RWPE1 (cell line): ENCODE data around the gene NTPCR.

Source experiments
- CTCF ChIA-PET: fragments of 350-600 bp; sonication (Branson Sonifier 250); formaldehyde crosslinking; extraction: SDS; loops from one replicate; lab custom pipeline; 2021; lab: Yijun Ruan, JAX
- POLR2A ChIA-PET: fragments of 400-600 bp; formaldehyde crosslinking; extraction: SDS; loops from one replicate; lab custom pipeline; 2020; ENCODE audit warnings: antibody characterized with exemption; ENCODE audit not compliant: low non-redundant PET; lab: Yijun Ruan, JAX
- DNase-seq: peaks from one replicate; pipeline ENCODE4 v3.0.0; 2012; ENCODE audit warnings: low spot score
- H3K27ac ChIP-seq: fragments of 450-650 bp; 2 replicates; pipeline ENCODE4 v1.5.1; 2017
- CTCF ChIP-seq: fragments of 450-650 bp; conservative IDR thresholded peaks from 2 replicates; pipeline ENCODE4 v1.5.1; 2017; ENCODE audit warnings: low read depth, mild to moderate bottlenecking

NTPCR gene

GRCh38 chr1:233022246-233022645, 71.8 kb downstream of the NTPCR start:
- CTCF ChIA-PET: no interaction called here
- no peak for DNase-seq
- POLR2A ChIA-PET: no interaction called here
- no peak for TF ChIP-seq CTCF
- no peak overlapping the region for H3K27ac ChIP-seq

GRCh38 chr1:233024199-233024598, 73.8 kb downstream of the NTPCR start:
- ChIA-PET CTCF (interaction anchor here (1.1 kb wide), 1 partner anchor 9 kb away, joined by 4 read pairs; no protein-coding TSS in a partner anchor), POLR2A (no interaction called here)
- no peak for TF ChIP-seq CTCF
- no peak for DNase-seq
- H3K27ac ChIP-seq: no peak overlapping the region

- no peak overlapping the region; the same call in 1 of the 2 replicates for H3K27ac ChIP-seq
- ChIA-PET POLR2A (no interaction called here), CTCF (interaction anchor here (0.9 to 1.1 kb wide), 2 partner anchors 72 to 1413 kb away, joined by 3 read pairs; no protein-coding TSS in a partner anchor)
Observed at GRCh38 chr1:233025157-233025556, 74.7 kb downstream of the NTPCR start.

GRCh38 chr1:233025567-233025966, 75.2 kb downstream of the NTPCR start:
- no peak for TF ChIP-seq CTCF
- ChIA-PET POLR2A (no interaction called here), CTCF (interaction anchor here (0.6 to 1.1 kb wide), 3 partner anchors 39 to 1413 kb away, joined by 3 read pairs; no protein-coding TSS in a partner anchor)
- peak; percentile 76 for DNase-seq
- no peak overlapping the region for H3K27ac ChIP-seq

More at GRCh38 chr1:233025157-233025556, 74.7 kb downstream of the NTPCR start:
- peak; percentile 13 for DNase-seq
- TF ChIP-seq CTCF: no peak

GRCh38 chr1:233027046-233027445, 76.6 kb downstream of the NTPCR start:
- no peak for DNase-seq
- CTCF ChIA-PET: no interaction called here
- no peak overlapping the region for H3K27ac ChIP-seq
- POLR2A ChIA-PET: no interaction called here
- TF ChIP-seq CTCF: no peak

GRCh38 chr1:233031521-233031920, 81.1 kb downstream of the NTPCR start:
- no peak for DNase-seq
- TF ChIP-seq CTCF: no peak
- no peak overlapping the region for H3K27ac ChIP-seq
- CTCF ChIA-PET: no interaction called here
- POLR2A ChIA-PET: no interaction called here
